Erythroblast (primary cell): ENCODE results near the gene SLC22A23.

ENCODE experiments used
- GATA1 ChIP-seq: IDR thresholded peaks from 2 replicates; pipeline ENCODE4 v1.6.1; 2011; ENCODE audit warnings: low read depth, mild to moderate bottlenecking, control low read depth, low read length, moderate library complexity
- POLR2A ChIP-seq: IDR thresholded peaks from 2 replicates; pipeline ENCODE4 v1.6.1; 2011; ENCODE audit warnings: mild to moderate bottlenecking, low read length

DNA sequence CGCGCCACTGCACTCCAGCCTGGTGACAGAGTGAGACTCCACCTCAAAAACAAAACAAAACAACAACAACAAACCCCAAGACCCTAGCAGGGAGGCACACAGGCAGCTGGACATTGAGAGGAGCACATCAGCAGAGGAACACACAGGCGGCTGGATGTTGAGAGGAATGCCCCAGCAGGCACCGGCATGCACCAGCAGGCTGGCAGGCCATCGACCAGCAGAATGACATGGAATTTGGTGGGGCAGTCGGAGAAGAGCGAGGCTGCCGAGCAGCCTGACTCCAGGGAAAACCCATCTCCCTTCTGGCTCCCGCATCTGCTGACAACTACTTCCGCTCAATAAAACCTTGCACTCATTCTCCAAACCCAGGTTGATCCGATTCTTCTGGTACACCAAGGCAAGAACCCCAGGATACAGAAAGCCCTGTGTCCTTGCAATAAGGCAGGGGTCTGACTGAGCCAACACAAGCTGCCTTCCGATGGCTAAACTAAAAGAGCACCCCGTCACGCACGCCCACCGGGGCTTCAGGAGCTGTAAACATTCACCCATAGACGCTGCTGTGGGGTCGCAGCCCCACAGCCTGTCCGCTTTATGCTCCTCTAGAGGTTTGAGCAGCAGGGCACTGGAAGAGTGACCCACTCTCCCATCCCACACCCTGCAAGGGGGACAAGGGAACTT is 60.2 kb downstream of the SLC22A23 start:
- TF ChIP-seq GATA1 (no peak), POLR2A (no peak)
